NCI-H2196 (cell line): ENCODE measurements around the gene LAMTOR3.
"Not testable (repeated sequence)": the region's sequence is repeated elsewhere in the genome, so short reads cannot be mapped to it uniquely, and the experiment has no call there.

ENCODE experiments used
- DNase-seq: peaks from one replicate; lab custom pipeline; 2025; ENCODE audit not compliant: unreplicated experiment; lab: John Stamatoyannopoulos, UW

Gene LAMTOR3

GRCh38 chr4:99832758-99833157 is 61.5 kb downstream of the LAMTOR3 start:
- no peak for DNase-seq

- DNase-seq, result no peak
Observed at GRCh38 chr4:99832321-99832720, 61.9 kb downstream of the LAMTOR3 start.

- not testable (repeated sequence) for DNase-seq
Observed at GRCh38 chr4:99830051-99830450, 64.2 kb downstream of the LAMTOR3 start.

- DNase-seq, result no peak
Observed at GRCh38 chr4:99828477-99828876, 65.8 kb downstream of the LAMTOR3 start.
